Smooth muscle cell (in vitro differentiated cells): ENCODE results near the gene KLC3. TPM values are rescaled to one million over a fixed set of nuclear protein-coding genes. Genes with fewer than 3 reads are reported as not detected.
"Not testable (repeated sequence)": the region's sequence is repeated elsewhere in the genome, so short reads cannot be mapped to it uniquely, and the experiment has no call there.

Experiments used
- DNase-seq: peaks from one replicate; lab custom pipeline; 2025; ENCODE audit not compliant: unreplicated experiment; lab: John Stamatoyannopoulos, UW
- H2AFZ ChIP-seq: fragments of 200-600 bp; sonication (generic); 2 replicates; pipeline ENCODE4 v1.6.0; 2016; ENCODE audit warnings: antibody characterized with exemption, low read depth, mild to moderate bottlenecking
- H3F3A ChIP-seq: fragments of 200-600 bp; sonication (generic); 2 replicates; pipeline ENCODE4 v1.6.0; 2017; ENCODE audit warnings: antibody characterized with exemption, low read depth
- H3K27ac ChIP-seq: fragments of 200-600 bp; sonication (generic); 2 replicates; pipeline ENCODE4 v1.5.1; 2016; ENCODE audit warnings: low read depth, mild to moderate bottlenecking
- H3K27me3 ChIP-seq: fragments of 200-600 bp; sonication (generic); 2 replicates; pipeline ENCODE4 v1.6.1; 2016; ENCODE audit warnings: low read depth, mild to moderate bottlenecking
- H3K36me3 ChIP-seq: fragments of 200-600 bp; sonication (generic); 2 replicates; pipeline ENCODE4 v1.5.1; 2016; ENCODE audit warnings: low read depth
- H3K4me1 ChIP-seq: fragments of 200-600 bp; sonication (generic); 2 replicates; pipeline ENCODE4 v1.5.1; 2016; ENCODE audit warnings: low read depth
- H3K4me2 ChIP-seq: fragments of 200-600 bp; sonication (generic); 2 replicates; pipeline ENCODE4 v1.6.0; 2016; ENCODE audit warnings: mild to moderate bottlenecking
- H3K4me3 ChIP-seq: fragments of 200-600 bp; sonication (generic); 2 replicates; pipeline ENCODE4 v1.5.1; 2016; ENCODE audit warnings: mild to moderate bottlenecking
- H3K79me2 ChIP-seq: fragments of 200-600 bp; sonication (generic); 2 replicates; pipeline ENCODE4 v1.6.0; 2016; ENCODE audit warnings: low read depth, mild to moderate bottlenecking
- H3K9ac ChIP-seq: fragments of 200-600 bp; sonication (generic); 2 replicates; pipeline ENCODE4 v1.6.0; 2016; ENCODE audit warnings: low read depth
- H3K9me3 ChIP-seq: fragments of 200-600 bp; sonication (generic); replicated peaks from 2 replicates; pipeline ENCODE4 v1.5.1; 2016; ENCODE audit warnings: low read depth
- H4K20me1 ChIP-seq: fragments of 200-600 bp; sonication (generic); 2 replicates; pipeline ENCODE4 v1.6.0; 2016; ENCODE audit warnings: low read depth
- WGBS: methylation state at CpG from one replicate; pipeline ENCODE4 v1.1.7; 2016; ENCODE audit warnings: low lambda C conversion rate; 5-methylcytosine and 5-hydroxymethylcytosine counted together
- polyA plus RNA-seq: library from polyadenylated mRNA; unstranded; fragments of >200 nt; fragmentation: Nextera tagmentation; extraction: Ambion mirVana; gene quantifications from 2 replicates; pipeline ENCODE4 v1.2.1, GENCODE V29; 2016
- total RNA-seq: library from RNA; depleted of rRNA; stranded (reverse); fragments of >200 nt; gene quantifications from 2 replicates; pipeline ENCODE4 v1.2.3, GENCODE V29; 2014
- TF ChIP-seq, protein P1 (sequence below): fragments of 200-600 bp; sonication (generic); IDR thresholded peaks from 2 replicates; pipeline ENCODE4 v1.5.1; 2017; ENCODE audit warnings: borderline replicate concordance, mild to moderate bottlenecking, antibody characterized with exemption; ENCODE audit not compliant: insufficient read depth, poor library complexity, severe bottlenecking

Gene KLC3
- total and polyA plus RNA-seq, 2 experiments from 2014 or later: 4.8 to 6.3 TPM

DNA sequence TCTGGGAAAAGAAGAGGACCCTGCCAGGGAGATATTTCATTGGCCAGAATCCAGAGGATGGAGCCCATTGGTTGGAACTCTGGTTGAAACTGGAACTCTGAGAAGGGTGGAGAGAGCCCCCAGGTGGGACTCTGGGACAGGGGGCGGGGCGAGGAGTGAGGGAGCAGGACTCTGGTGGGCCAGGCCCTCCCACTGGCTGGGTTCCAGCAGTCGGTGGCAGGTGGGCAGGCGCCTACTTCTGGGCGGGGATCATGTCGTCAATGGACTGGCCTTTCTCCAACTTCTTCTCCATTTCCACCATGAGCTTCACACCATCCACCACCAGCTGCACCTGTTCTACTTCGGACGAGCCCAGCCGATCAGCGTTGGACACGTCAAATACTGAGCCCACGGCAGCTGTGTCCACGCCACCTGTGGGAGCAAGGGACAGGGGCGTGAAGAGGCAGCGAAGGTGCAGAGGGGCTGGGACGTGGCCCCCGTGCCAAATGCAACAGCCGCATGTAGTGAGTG is 34.0 kb upstream of the KLC3 start:
- Histone ChIP-seq H3K4me3 (no peak overlapping the region), H3K27ac (no peak overlapping the region), H3K27me3 (no peaks in the 10 kb centered on the region), H3K79me2 (no peaks in the 10 kb centered on the region), H3F3A (no peaks in the 10 kb centered on the region), H3K4me1 (no peaks in the 10 kb centered on the region), H3K9me3 (no peaks in the 10 kb centered on the region), H2AFZ (no peak overlapping the region), H4K20me1 (no peaks in the 10 kb centered on the region), H3K36me3 (no peaks in the 10 kb centered on the region), H3K9ac (no peak overlapping the region), H3K4me2 (no peak overlapping the region)
- DNase-seq: no peak
- TF ChIP-seq, protein P1, sequence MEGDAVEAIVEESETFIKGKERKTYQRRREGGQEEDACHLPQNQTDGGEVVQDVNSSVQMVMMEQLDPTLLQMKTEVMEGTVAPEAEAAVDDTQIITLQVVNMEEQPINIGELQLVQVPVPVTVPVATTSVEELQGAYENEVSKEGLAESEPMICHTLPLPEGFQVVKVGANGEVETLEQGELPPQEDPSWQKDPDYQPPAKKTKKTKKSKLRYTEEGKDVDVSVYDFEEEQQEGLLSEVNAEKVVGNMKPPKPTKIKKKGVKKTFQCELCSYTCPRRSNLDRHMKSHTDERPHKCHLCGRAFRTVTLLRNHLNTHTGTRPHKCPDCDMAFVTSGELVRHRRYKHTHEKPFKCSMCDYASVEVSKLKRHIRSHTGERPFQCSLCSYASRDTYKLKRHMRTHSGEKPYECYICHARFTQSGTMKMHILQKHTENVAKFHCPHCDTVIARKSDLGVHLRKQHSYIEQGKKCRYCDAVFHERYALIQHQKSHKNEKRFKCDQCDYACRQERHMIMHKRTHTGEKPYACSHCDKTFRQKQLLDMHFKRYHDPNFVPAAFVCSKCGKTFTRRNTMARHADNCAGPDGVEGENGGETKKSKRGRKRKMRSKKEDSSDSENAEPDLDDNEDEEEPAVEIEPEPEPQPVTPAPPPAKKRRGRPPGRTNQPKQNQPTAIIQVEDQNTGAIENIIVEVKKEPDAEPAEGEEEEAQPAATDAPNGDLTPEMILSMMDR: no peak
- WGBS: 89% methylated on average over 17 of the region's 18 CpGs

DNA sequence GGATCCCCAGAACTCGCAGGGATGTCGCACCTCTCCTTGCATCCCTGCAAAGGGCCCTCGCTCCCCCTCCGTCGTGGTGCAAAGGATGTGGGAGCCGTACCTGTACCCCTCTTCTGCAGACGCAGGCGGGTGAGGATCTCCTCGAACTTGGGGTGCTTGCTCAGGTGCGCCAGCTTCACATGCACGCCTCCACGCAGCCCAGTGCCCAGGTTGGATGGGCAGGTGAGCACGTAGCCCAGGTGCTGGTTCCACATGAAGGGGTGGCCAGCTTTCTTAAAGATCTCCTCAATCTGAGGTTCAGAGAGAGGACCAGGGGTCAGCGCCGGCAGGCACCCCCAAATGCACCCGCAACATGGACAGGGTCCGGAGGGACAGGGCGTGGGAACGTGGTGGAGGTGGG is 33.2 kb upstream of the KLC3 start:
- TF ChIP-seq, protein P1: no peak
- Histone ChIP-seq H3K4me1 (no peaks in the 10 kb centered on the region), H3K79me2 (no peaks in the 10 kb centered on the region), H3K27ac (no peak overlapping the region), H2AFZ (no peak overlapping the region), H3K4me2 (no peak overlapping the region), H3K9me3 (no peaks in the 10 kb centered on the region), H3K4me3 (no peak overlapping the region), H3K36me3 (no peaks in the 10 kb centered on the region), H4K20me1 (no peaks in the 10 kb centered on the region), H3K27me3 (no peaks in the 10 kb centered on the region), H3K9ac (no peak overlapping the region), H3F3A (no peaks in the 10 kb centered on the region)
- WGBS: 94% methylated on average over 19 of the region's 19 CpGs
- no peak for DNase-seq

DNA sequence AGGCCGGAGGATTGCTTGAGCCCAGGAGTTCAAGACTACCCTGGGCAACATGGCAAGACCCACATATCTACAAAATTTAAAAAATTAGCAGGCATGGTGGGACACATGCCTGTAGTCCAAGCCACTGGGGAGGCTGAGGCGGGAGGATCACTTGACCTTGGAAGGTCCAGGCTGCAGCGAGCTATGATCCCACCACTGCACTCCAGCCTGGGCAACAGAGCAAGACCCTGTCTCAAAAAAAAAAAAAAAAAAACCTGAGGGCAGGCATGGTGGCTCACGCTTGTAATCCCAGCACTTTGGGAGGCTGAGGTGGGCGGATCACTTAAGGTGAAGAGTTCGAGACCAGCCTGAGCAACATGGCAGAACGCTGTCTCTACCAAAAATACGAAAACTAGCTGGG is 31.2 kb upstream of the KLC3 start:
- not testable (repeated sequence) for H3F3A ChIP-seq, H3K4me2 ChIP-seq, H3K27me3 ChIP-seq, H3K4me1 ChIP-seq, H3K79me2 ChIP-seq, H3K36me3 ChIP-seq, H3K9me3 ChIP-seq, H3K4me3 ChIP-seq, DNase-seq, H2AFZ ChIP-seq, H3K27ac ChIP-seq, H3K9ac ChIP-seq, H4K20me1 ChIP-seq
- WGBS: over 99% methylated on average over 8 of the region's 8 CpGs

DNA sequence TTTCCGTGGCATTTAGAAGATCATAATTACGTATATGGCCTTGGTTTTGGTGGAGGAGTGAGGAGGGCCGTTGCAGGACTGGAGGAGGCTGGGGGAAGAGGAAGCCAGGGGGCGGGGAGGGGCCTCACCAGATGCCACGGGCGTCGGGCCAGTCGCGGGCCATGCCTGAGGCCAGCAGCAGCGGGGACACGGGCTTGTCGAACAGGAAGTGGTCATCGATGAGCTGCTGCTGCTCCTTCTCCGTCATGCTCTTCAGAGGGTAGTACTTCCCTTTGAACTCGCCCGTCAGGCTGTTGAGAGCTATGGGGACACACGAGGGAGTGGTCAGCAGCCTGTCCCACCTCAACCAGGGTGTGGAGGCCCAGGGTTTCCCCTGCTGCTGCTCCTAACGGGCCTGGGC is 28.9 kb upstream of the KLC3 start:
- Histone ChIP-seq H3K9me3 (no peaks in the 10 kb centered on the region), H2AFZ (no peak overlapping the region), H3K4me2 (no peak overlapping the region), H4K20me1 (no peaks in the 10 kb centered on the region), H3K27ac (no peak overlapping the region), H3K9ac (no peak overlapping the region), H3F3A (no peaks in the 10 kb centered on the region), H3K79me2 (no peaks in the 10 kb centered on the region), H3K27me3 (peaks cover 28% of the 10 kb centered on the region), H3K4me1 (no peaks in the 10 kb centered on the region), H3K36me3 (no peaks in the 10 kb centered on the region), H3K4me3 (no peak overlapping the region)
- no peak for DNase-seq
- WGBS: 69% methylated on average over 15 of the region's 18 CpGs
- TF ChIP-seq, protein P1: no peak

DNA sequence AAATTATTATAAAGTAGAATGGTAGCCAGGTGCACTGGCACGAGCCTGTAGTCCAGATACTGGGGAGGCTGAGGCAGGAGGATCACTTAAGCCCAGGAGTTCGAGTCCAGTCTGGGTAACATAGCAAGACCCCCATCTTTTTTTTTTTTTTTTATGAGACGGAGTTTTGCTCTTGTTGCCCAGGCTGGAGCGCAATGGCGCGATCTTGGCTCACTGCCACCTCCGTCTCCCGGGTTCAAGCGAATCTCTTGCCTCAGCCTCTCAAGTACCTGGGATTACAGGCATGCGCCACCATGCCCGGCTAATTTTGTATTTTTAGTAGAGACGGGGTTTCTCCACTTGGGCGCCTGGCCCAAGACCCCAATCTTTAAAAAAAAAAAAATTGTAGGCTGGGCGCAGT is 28.3 kb upstream of the KLC3 start:
- not testable (repeated sequence) for H3K4me3 ChIP-seq, H3K9ac ChIP-seq, H3K9me3 ChIP-seq, H3F3A ChIP-seq, H4K20me1 ChIP-seq, H3K4me2 ChIP-seq, H3K27ac ChIP-seq, H3K4me1 ChIP-seq, H2AFZ ChIP-seq, H3K36me3 ChIP-seq, DNase-seq, H3K79me2 ChIP-seq
- peaks cover 35% of the 10 kb centered on the region for H3K27me3 ChIP-seq
- WGBS: 95% methylated on average over 14 of the region's 14 CpGs
